PC-3 (cell line): ENCODE data around the gene TYW1.
"Not testable (repeated sequence)": the region's sequence is repeated elsewhere in the genome, so short reads cannot be mapped to it uniquely, and the experiment has no call there.

ENCODE experiments used
- CTCF ChIP-seq: fragments of 300-600 bp; sonication (generic); conservative IDR thresholded peaks from 2 replicates; pipeline ENCODE4 v1.5.1; 2017; ENCODE audit warnings: antibody characterized with exemption, low read depth, mild to moderate bottlenecking, low read length
- EZH2 ChIP-seq: fragments of 300-600 bp; sonication (generic); IDR thresholded peaks from one replicate; pipeline ENCODE4 v1.6.1; 2017; ENCODE audit warnings: antibody characterized with exemption, mild to moderate bottlenecking, low read length; ENCODE audit not compliant: unreplicated experiment
- EZH2phosphoT487 ChIP-seq: fragments of 300-600 bp; sonication (generic); IDR thresholded peaks from 2 replicates; pipeline ENCODE4 v1.6.1; 2018; ENCODE audit warnings: mild to moderate bottlenecking, antibody characterized with exemption, low read length, borderline replicate concordance

GRCh38 chr7:67189801-67190465 is 193.3 kb downstream of the TYW1 start:
- TF ChIP-seq CTCF, EZH2phosphoT487, EZH2: not testable (repeated sequence)
